Measurements from ENCODE around the gene ATP11C. TPM values are rescaled to one million over a fixed set of nuclear protein-coding genes. Genes with fewer than 3 reads are reported as not detected.
A peak's percentile ranks its signal among the peaks of the same experiment; 100 is the strongest.
"Not testable (repeated sequence)": the region's sequence is repeated elsewhere in the genome, so short reads cannot be mapped to it uniquely, and the experiment has no call there.

The ATP11C gene
- total and polyA plus RNA-seq, 2 experiments from 2014 or later, result 44.0 to 90.7 TPM

- peaks cover 2% of the 10 kb centered on the region for H3K27me3 Mint-ChIP-seq (ENCODE audit: insufficient read depth, low read depth, poor library complexity)
- Histone ChIP-seq H3K27ac (ENCODE audit: low read depth) (no peak overlapping the region), H3K9me2 (ENCODE audit: insufficient read depth) (no peaks in the 10 kb centered on the region), H2AFZ (no peak overlapping the region), H3K79me2 (replicated peaks; ENCODE audit: insufficient read depth) (peaks cover 25% of the 10 kb centered on the region), H3K27me3 (ENCODE audit: insufficient read depth) (no peaks in the 10 kb centered on the region), H3K36me3 (ENCODE audit: insufficient read depth) (no peaks in the 10 kb centered on the region), H4K20me1 (replicated peaks; ENCODE audit: insufficient read depth) (no peaks in the 10 kb centered on the region; the same call in 1 of the 2 replicates), H3K4me3 (no peak overlapping the region), H3F3A (replicated peaks; ENCODE audit: low read depth) (no peaks in the 10 kb centered on the region), H3K4me1 (ENCODE audit: insufficient read depth) (no peaks in the 10 kb centered on the region), H3K4me2 (no peak overlapping the region)
- no peak overlapping the region for H3K4me3 Mint-ChIP-seq
- H3K4me1 Mint-ChIP-seq, result peaks cover 6% of the 10 kb centered on the region
- no peak overlapping the region for H3K27ac Mint-ChIP-seq
- no peaks in the 10 kb centered on the region for H3K9me3 Mint-ChIP-seq
- no peak for DNase-seq (ENCODE audit: low spot score)
- no peak for TF ChIP-seq POLR2AphosphoS5 (IDR thresholded peaks at IDR 0.05; ENCODE audit: low read depth)
- TF ChIP-seq JUNB (IDR thresholded peaks at IDR 0.05; ENCODE audit: unreplicated experiment), result no peak
- no peak for TF ChIP-seq ZNF114 (CRISPR knock-in tag; IDR thresholded peaks at IDR 0.05)
- peak; percentile 39 to 46 for TF ChIP-seq CTCF (conservative IDR thresholded peaks at IDR 0.05; ENCODE audit: low read depth in 2 of 2)
- no peak for TF ChIP-seq STAT1 (IDR thresholded peaks at IDR 0.05; ENCODE audit: unreplicated experiment)
- TF ChIP-seq EZH2 (IDR thresholded peaks at IDR 0.05; ENCODE audit: low read depth, unreplicated experiment), result no peak
- no peak for TF ChIP-seq ZNF331 (CRISPR knock-in tag; IDR thresholded peaks at IDR 0.05; ENCODE audit: low read depth)
- H3K36me3 Mint-ChIP-seq (ENCODE audit: low read depth), result no peaks in the 10 kb centered on the region
- no peak for ATAC-seq
Observed at GRCh38 chrX:139862208-139862607, 70.6 kb downstream of the ATP11C start.

- H3K36me3 ChIP-seq (ENCODE audit: insufficient read depth); DNase-seq (ENCODE audit: low spot score): not testable (repeated sequence)
Observed at GRCh38 chrX:139856826-139857225, 76.0 kb downstream of the ATP11C start.

GRCh38 chrX:139851730-139852129 is 81.1 kb downstream of the ATP11C start:
- Histone ChIP-seq H3K4me1 (ENCODE audit: insufficient read depth) (peaks cover 20% of the 10 kb centered on the region), H2AFZ (no peak overlapping the region), H4K20me1 (replicated peaks; ENCODE audit: insufficient read depth) (no peaks in the 10 kb centered on the region), H3K36me3 (ENCODE audit: insufficient read depth) (no peaks in the 10 kb centered on the region), H3K4me3 (no peak overlapping the region), H3K79me2 (replicated peaks; ENCODE audit: insufficient read depth) (peaks cover 17% of the 10 kb centered on the region), H3K4me2 (no peak overlapping the region), H3K27ac (ENCODE audit: low read depth) (no peak overlapping the region), H3K27me3 (ENCODE audit: insufficient read depth) (no peaks in the 10 kb centered on the region), H3K9me2 (ENCODE audit: insufficient read depth) (no peaks in the 10 kb centered on the region), H3F3A (replicated peaks; ENCODE audit: low read depth) (no peaks in the 10 kb centered on the region)
- ATAC-seq (no peak), DNase-seq (ENCODE audit: low spot score) (no peak)
- Mint-ChIP-seq H3K9me3 (no peaks in the 10 kb centered on the region), H3K27me3 (ENCODE audit: insufficient read depth, low read depth, poor library complexity) (peaks cover 3% of the 10 kb centered on the region), H3K4me3 (no peak overlapping the region), H3K27ac (no peak overlapping the region), H3K36me3 (ENCODE audit: low read depth) (no peaks in the 10 kb centered on the region), H3K4me1 (peaks cover 49% of the 10 kb centered on the region)
- TF ChIP-seq POLR2AphosphoS5 (IDR thresholded peaks at IDR 0.05; ENCODE audit: low read depth) (no peak), ZNF114 (CRISPR knock-in tag; IDR thresholded peaks at IDR 0.05) (no peak), NANOG (IDR thresholded peaks at IDR 0.05; ENCODE audit: borderline replicate concordance) (no peak), ETS1 (IDR thresholded peaks at IDR 0.05) (no peak), EZH2phosphoT487 (IDR thresholded peaks at IDR 0.05; ENCODE audit: unreplicated experiment) (no peak), REST (IDR thresholded peaks at IDR 0.05; ENCODE audit: unreplicated experiment) (no peak)

More at GRCh38 chrX:139856826-139857225, 76.0 kb downstream of the ATP11C start:
- not testable (repeated sequence) for H3K36me3 Mint-ChIP-seq (ENCODE audit: low read depth); H4K20me1 ChIP-seq (replicated peaks; ENCODE audit: insufficient read depth); H3K4me3 ChIP-seq; H3K27ac Mint-ChIP-seq; H3K9me2 ChIP-seq (ENCODE audit: insufficient read depth); H2AFZ ChIP-seq; H3F3A ChIP-seq (replicated peaks; ENCODE audit: low read depth); H3K27me3 ChIP-seq (ENCODE audit: insufficient read depth); H3K4me1 ChIP-seq (ENCODE audit: insufficient read depth); H3K4me2 ChIP-seq; H3K9me3 Mint-ChIP-seq; H3K27ac ChIP-seq (ENCODE audit: low read depth); H3K27me3 Mint-ChIP-seq (ENCODE audit: insufficient read depth, low read depth, poor library complexity); ATAC-seq; H3K4me3 Mint-ChIP-seq
- peaks cover 19% of the 10 kb centered on the region for H3K79me2 ChIP-seq (replicated peaks; ENCODE audit: insufficient read depth)
- H3K4me1 Mint-ChIP-seq, result peaks cover 45% of the 10 kb centered on the region

Measured in GM23338 (cell line).